HG02571 (cell line): Measurements from ENCODE around the gene NR6A1.

Source experiments
- ATAC-seq: cut with Tn5 transposase; IDR thresholded peaks from one replicate; pipeline ENCODE4 v1.9.1; 2021; ENCODE audit warnings: mild to moderate bottlenecking, moderate library complexity; ENCODE audit not compliant: unreplicated experiment

The NR6A1 gene

DNA sequence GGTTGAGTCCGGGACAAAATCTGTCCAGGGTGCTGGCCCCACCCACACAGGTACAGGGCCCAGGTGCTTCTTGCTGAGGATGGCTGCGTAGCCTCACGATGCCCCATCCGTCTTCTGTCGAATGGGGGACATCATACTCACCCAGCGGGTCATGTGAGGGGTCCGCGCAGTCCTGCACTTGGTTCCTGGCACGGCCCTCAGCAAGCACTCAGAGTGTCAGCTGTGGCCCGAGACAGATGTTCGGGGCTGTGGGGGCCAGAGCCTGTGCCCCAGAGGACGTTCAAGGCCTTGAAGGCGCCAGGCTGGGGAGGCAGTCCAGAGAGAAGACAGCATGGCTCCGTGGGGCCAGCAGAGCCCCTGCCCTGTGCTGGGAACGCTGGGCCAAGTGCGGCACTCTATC lies 291.7 kb downstream of the NR6A1 start:
- no peak for ATAC-seq

DNA sequence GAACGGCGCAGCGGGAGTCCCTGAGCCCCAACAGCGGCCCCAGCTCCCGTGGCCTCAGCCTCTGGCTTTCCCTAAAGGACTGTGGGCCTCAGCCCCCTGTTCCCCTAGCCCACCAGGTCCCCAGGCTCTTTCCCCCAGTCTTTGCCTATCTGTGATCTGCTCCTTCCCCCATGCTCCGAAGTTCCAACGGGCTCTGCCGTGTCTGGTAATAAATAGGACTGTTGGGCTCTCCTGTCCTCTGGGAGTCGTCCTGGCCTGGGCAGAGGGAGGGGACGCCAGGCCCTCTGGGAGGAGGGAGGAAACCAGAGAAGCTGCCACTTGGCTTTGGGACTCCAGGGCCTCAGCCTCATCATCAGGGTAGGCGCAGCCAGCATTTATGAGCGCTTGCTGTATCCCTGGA lies 292.8 kb downstream of the NR6A1 start:
- no peak for ATAC-seq

DNA sequence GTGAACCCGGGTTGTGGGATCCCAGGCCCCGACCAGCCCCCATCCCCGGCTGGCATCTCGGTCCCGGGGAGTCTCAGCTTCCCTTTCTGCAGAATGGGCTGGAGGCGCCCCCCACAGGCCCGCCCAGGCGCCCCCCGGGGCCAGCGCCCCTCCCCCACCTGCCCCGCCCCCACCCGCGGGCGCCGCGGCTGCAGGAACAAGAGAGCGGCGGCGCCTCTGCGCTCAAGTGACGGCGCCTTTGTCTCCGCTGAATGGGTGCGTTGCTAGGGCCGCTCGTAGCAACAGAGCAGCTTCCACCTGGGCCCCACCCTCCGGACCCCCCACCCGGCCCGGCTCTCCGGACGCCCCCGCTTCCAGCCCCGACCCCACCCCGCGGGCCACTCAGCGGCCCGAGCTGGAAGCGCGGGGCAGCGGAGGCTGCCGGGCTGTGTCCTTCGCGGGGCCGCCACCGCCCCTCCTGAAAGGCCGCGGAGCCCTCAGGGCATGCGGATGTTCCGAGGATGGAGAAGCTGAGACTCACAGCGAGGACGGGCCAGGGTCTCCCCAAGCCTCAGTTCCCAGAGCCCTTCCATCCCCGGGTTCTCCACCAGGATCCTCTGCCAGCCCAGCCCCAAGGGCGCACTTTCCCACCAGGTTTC lies 293.3 kb downstream of the NR6A1 start:
- ATAC-seq, result no peak

DNA sequence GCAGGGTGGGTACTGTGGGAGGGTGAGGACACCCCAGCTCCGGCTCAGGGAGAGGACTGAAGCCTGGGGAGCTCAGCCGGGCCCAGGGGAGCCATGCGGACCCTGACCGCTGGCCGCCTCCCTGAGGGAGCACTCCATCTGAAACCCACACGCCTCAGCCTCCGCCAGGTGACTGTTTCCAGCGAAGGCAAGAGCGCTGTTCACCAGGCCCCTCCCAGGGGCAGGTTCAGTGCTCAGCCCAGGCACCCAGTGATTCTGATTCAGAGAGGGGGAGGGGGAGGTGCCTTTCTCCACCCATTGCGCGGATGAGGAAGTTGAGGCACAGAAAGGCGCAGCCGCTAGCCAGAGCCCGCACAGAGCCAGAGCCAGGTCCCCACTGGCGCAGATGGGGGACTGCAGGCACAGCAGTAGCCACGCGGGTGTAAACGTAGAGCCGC lies 293.9 kb downstream of the NR6A1 start:
- no peak for ATAC-seq

DNA sequence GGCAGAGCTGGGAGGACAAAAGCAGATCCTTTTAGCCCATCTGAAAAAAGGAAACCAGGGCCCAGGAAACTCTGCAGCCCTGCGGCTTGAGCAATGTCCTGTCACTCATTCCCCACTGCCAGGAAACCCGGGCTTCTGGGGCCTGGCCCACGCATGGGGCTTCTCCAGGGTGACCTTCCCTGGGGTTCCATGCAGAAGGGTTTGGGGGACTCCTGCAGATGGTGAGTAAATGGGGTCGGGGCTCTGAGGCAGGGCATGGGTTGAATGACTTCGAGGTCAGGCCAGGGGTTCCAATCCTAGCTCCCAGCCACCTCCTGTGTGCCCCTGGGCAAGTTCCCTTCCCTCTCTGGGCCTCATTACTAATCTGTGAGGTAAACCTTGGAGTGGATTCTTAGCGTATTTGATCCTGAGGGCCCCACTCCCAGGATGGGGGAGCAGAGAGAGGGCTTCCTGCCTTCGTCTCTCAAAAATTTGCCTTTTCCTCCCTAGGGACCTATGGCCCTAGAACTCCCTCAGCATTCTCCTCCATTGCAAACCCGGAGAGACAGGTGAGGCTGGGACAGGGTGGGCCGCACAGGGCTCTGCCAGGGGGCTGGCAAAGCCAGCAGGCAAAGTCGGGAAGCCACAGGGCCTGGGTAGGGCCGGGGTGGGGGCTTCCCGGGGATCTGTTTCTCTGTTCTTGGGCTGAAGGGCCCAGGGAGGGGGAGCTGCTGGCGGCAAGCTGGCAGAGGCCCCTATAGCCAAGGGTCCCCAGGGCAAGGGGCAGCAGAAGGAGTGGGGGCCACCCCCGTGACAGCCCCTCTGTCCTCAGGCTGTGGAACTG lies 295.0 kb downstream of the NR6A1 start:
- ATAC-seq, result no peak

DNA sequence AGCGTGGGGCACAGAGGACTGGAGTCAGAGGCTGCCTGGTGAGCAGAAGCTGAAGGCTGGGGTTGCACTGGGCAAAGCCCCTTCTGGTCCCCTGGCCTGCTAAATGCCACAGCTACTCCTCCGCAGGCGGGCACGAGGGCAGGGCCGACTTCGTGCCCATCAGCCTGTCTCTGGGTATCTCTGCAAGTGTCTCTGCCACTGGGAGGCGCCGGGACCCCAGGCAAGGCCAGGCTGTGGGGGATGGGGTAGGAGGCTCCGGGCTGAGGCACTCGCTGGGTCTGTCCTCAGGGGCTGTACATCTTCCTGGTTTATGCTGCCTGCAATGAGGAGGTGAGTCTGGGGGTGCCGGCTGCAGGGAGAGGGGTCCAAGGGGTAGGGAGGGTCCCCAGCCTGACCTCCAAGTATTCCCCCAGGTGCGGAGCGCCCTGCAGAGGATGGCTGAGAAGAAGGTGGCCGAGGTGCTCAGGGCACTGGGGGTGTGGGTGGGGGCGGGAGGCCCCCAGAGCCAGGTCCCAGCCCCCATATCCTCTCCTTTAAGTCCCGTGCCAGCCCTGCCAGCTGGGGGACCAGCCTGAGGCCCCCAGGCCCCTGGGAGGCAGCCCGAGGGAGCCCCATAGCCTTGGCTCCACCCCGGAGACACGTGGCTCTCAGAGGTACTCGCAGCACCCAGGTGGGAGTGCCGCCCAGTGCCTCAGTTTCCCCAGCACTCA lies 295.8 kb downstream of the NR6A1 start:
- ATAC-seq, result no peak

DNA sequence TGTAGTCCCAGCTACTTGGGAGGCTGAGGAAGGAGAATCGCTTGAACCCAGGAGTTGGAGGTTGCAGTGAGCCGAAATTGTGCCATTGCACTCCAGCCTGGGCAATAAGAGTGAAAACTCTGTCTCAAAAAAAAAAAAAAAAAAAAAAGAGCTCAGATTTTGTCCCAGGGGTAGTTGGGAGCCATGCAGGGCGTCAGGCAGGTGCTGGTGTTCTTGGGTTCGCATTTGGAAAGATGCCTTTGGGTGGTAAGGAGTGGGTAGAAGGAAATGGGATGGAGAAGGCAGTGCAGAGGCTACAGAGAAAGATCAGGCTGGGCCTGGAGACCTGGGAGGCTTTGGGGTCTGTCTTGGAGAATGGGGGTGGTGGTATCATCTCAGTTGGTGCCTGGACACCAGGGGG lies 297.0 kb downstream of the NR6A1 start:
- no peak for ATAC-seq

DNA sequence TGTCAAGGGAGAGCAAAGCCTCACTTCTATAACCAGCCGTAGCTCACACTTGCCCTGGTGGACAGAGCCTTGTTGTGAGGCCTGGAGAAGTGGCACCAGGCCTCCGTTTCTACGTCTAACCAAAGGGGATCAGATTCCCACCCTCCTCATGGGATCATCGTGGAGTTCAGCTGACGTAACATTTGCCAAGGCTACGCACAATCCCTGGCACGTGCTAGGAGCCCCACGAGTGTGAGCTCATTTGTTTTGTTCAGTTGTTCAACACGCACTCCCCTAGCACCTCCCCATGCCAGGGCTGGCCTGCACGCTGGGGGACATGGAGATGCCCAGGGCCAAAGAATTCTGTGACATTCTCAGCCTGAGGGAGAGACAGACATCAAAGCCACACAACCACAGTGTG lies 297.8 kb downstream of the NR6A1 start:
- ATAC-seq, result no peak

DNA sequence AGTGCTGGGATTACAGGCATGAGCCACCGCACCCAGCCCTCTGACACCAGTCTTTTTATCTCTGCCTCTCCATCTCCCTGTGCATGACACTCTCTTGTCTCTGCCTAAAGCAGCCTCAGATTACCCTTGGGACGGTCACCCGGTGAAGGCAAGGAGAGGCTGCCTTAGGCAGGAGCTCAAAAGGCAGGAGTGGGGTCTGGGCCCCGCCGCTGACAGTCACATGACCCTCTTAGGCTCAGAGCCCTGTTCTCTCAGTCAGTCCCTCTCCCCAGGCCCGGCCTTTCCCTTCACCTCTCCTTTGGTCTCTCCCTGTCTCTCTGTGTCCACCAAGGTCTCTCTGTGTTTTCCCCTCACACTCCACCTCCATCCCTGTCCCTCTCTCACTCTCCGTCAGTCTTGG lies 298.3 kb downstream of the NR6A1 start:
- ATAC-seq, result no peak

DNA sequence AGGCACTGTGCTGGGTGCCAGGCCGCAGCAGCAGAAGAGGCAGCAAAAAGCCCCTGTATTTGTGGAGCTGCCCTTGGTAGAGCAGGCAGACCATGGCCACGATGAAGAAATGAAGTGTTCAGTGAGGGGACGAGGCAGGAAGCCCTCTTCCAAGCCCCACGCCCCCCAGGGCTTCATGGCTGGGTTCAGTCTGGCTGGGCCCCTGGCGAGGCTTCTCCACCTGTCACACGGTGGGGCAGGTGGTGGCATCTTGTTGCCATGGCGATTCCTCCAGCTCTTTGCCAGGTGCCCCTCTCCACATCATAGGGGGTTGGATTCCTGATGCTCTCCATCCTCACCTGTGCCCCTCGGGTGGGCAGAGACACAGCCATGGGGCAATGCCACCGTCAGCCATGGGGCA lies 299.4 kb downstream of the NR6A1 start:
- ATAC-seq, result no peak

DNA sequence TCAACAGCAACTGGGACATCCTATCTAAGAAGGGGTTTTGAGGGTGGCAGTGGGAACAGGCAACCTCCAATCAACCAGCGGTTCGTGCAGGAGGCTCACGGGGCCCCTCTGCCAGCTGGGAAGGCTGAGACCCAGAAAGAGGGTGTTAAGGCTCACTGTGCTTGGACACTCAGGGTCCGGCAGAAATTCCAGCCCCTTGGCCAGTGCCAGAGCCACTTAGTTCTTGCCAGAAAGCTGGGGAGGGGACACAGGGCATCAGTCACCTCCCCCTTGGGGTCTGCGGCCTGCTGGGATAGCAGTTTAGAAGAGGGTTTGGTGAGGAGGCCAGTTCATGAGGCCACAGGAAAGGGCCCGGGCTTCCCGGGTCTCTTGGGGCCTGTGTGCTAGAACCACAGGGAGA lies 300.4 kb downstream of the NR6A1 start:
- ATAC-seq, result no peak

DNA sequence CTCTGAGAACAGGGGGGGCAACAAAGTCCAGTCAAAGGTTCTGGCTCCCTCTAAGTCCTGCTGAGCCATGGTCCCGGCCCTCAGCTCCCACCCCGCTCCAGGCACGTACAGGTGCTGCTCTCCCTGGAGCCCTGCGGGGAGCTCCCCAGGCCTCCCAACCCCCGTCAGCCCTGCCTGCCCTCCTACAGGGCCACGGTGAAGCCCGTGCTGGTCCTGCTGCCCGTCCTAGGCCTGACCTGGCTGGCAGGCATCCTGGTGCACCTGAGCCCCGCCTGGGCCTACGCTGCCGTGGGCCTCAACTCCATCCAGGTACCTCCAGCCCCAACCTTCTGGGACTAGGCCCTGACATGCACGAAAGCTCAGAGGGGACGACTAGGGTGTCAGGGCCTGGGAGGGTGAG lies 300.8 kb downstream of the NR6A1 start:
- ATAC-seq, result no peak

DNA sequence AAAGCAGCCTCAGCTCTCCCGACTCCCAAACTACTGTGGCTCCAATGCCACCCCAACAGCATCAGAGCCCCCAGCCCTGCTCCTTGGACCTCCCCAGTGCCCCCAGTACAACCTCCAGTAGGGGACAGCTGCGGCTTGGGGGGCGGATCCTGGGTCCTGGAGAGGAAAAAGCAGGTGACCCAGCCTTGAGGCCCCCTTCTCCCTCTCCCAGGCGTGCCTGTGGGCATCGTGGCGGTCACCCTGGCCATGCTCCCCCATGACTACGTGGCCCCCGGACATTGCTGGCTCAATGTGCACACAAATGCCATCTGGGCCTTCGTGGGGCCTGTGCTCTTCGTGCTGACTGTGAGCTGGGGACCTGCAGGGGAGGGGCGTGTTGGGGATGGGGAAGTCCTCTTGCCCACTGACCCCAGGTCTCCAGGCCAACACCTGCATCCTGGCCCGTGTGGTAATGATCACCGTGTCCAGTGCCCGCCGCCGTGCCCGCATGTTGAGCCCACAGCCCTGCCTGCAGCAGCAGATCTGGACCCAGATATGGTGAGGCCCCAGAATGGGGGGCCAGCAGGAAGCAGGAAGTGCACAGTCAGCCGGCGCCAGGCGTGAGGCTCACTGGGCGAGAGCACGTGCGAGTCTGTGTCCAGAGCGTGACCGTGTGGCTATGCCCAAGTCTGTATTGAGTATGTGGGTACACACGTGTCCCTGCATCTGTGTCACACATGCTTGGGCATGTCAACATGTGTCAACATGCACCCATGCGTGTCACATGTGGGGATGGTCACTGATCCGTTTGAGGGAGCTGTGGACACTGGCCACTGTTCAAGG lies 301.9 kb downstream of the NR6A1 start:
- no peak for ATAC-seq

DNA sequence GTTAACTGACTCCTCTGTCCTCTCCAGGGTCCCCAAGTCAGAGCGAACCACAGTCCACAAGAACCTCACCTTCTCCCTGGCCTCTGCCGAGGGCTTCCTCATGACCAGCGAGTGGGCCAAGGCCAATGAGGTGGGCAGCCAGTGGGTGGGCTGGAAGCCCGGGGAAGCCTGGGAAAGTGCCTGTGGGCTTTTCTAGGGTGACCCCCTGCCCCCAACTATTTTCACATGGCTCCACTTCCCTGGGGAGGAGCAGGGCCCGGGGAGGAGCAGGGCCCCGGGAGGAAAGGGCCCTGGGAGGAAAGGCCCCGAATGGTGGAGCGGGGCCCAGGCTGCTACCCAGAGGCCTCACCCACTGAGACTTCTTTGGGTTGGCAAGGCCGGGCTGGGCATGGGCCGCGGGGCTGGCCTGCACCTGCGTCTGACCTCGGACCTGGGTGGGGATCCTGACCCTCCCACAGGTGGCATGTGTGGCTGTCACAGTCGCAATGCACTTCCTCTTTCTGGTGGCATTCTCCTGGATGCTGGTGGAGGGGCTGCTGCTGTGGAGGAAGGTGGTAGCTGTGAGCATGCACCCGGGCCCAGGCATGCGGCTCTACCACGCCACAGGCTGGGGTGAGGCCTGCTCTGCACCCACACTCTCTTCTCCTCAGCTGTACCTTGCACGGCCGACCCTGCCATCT lies 302.9 kb downstream of the NR6A1 start:
- no peak for ATAC-seq

DNA sequence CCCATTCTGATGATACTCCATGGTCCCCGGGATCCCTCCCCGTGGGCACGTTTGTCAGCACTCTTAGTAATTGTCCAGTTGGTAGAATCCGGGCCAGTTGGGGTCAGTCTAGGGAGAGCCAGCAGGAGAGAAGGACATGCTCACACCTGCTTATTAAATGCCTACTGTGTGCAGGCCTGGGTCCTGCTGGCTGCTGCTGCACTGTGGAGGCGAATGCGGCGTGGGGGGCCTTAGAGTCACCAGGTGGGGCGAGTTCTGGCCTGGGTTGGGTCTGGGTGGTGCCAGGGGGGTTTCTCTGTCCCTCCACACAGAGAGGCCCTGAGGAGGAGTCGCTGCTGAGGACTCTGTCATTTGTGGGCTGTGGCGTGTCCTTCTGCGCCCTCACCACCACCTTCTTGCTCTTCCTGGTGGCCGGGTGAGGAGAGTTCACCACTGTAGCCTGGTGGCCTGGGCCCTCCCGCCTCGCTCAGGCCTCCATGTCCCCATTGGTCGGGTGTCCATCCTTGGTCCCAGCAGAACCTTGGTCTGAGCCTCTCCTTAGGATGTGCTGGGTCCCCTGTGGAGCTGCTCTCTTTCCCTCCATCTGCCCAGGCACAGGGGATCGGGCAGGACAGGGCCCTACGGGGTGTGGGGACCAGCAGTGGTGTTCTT lies 303.6 kb downstream of the NR6A1 start:
- no peak for ATAC-seq
